Measurements from ENCODE around the gene PIK3C2A.
A peak's percentile ranks its signal among the peaks of the same experiment; 100 is the strongest.

The PIK3C2A gene

DNA sequence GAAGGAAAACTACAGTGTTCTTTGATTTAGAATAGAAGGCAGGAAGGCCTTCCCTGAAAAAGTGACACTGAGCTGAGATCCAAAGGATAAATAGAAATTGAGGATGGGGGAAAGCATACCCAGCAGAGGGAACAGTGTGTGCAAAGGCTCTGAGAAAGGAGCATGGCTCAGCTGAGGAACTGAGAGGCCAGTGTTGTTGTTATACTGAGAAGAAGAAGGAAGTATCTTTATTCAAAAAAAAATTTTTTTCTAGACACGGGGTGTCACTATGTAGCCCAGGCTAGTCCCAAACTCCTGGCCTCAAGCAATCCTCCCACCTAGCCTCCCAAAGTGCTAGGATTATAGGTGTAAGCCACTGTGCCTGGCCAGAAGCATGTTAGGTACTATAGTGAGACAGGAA, 3.5 kb upstream of the PIK3C2A start:
- no peak for DNase-seq (ENCODE audit: low spot score)

DNA sequence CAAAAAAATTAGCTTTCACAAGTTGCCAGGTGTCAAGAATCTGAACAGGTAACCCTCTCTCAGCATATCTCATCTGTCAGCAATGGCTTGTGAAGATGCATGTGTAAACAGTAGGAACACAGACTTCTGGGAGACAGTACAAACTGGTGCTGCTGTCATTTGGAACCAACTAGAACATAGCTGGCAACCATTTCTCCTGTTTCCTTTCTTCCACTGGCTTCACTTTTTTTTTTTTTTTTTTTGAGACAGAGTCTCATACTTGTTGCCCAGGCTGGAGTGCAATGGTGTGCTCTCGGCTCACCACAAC, 2.1 kb upstream of the PIK3C2A start:
- DNase-seq (ENCODE audit: low spot score): no peak

DNA sequence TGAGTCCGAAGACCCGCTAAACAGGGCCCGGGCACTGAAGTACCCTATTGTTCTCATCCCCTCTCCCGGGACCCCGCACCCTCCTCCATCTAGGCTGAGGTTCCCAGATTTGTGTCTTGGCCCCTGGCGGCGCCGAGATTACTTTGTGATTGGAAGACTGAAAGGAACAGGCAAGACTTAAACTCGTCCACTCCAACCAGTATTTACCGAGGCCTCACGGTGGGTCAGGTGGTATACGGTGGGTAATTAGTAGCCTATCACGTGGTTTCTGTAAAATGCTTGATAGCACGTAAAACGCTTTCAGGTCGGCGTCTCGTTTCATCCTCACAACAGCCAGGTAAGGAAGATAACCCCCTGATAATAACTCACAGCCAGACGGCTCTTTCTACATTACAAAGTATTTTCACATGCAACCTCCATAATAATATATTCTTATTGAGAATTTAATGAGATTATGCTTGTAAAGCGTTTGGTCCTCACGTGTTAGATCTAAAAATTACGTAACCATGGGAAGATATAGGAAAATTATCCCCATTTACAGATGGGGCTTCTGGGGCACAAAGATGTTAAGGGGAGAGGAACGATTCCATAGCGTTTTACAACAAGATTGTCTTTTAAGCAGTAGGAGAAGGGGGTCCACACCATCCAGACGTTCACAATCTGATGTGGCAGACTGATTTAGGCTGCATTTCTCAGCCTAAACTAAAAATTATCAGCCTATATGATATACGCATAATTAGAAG, 642 bp upstream of the PIK3C2A start:
- peak; percentile 86 for DNase-seq (ENCODE audit: low spot score)

- DNase-seq (ENCODE audit: low spot score): no peak
These were observed 1.3 kb downstream of the PIK3C2A start for GRCh38 chr11:17206463-17206862.

GRCh38 chr11:17197431-17197898, 10.3 kb downstream of the PIK3C2A start:
- DNase-seq (ENCODE audit: low spot score): no peak

GRCh38 chr11:17188675-17189074, 19.1 kb downstream of the PIK3C2A start:
- no peak for DNase-seq (ENCODE audit: low spot score)

DNA sequence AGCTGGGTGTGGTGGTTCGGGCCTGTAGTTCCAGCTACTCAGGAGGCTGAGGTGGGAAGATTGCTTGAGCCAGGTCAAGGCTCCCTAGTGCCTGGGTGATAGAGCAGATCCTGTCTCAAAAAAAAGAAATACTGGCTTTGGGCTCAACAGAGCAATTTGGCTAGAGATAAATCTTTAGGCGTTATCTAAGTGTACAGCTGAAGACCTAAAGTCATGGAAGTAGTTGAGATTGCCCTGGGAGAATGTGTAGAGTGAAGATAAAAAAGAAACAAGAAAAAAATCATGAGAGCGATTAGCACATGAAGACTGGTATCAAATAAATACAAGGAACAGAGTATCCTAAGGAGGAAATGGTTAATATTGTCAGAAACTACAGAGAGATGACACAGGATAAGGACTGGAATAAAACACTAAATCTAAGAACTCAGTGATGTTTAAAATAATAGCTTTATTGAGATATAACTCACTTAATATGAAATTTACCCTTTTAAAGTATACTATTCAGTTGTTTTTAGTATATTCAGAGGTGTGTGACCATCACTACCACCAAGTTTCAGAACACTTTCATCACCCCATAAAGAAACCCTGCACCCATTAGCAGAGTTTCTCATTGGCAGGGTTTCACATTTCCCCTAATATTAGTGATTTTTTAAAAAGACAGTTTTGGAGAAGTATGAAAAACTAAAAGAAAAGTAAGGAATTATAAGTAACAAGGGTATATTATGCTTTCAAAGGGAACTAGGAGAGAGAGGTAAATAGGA, 20.7 kb downstream of the PIK3C2A start:
- DNase-seq (ENCODE audit: low spot score): no peak

DNA sequence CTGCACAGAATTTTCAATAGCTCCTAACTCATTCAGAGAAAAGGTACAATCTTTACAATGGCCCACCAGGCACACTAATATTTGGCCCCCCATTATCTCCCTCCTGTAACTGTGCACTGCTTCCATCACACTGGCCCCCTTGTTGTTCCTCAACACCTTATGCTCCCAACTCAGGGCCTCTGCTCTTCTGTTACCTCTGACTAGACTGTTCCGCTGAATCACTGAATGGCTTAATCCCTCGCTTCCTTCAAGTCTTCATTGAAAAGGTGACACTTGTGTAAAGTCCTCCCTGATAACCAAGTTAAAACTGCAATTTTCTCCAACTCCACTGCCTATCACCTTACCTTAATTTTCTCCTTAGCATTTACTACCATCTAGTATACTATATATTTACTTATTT, 21.8 kb downstream of the PIK3C2A start:
- no peak for DNase-seq (ENCODE audit: low spot score)

DNA sequence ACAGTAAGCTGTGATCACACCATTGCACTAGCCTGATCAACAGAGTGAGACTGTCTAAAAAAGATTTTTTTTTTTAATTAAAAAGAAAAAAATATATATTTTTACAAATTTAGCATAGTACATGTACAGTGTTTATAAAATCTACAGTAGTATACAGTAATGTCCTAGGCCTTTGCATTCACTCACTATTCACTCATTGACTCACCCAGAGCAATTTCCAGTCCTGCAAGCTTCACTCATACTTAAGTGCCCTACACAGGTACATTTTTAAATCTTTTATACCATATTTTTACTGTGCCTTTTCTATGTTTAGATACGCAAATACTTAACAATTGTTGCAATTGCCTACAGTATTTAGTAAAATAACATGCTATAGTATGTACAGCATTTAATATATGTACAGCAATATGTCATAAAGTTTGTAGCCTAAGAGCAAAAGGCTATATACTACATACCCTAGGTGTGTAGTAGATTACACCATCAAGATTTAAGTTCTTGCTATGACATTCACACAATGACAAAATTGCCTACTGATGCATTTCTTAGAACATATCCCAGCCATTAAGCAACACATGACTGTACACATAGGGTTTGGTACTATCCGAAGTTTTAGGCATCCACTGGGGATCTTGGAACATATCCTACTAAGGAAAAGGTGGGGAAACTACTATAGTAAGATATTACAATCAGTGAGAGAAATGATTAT, 22.8 kb downstream of the PIK3C2A start:
- DNase-seq (ENCODE audit: low spot score): no peak

DNA sequence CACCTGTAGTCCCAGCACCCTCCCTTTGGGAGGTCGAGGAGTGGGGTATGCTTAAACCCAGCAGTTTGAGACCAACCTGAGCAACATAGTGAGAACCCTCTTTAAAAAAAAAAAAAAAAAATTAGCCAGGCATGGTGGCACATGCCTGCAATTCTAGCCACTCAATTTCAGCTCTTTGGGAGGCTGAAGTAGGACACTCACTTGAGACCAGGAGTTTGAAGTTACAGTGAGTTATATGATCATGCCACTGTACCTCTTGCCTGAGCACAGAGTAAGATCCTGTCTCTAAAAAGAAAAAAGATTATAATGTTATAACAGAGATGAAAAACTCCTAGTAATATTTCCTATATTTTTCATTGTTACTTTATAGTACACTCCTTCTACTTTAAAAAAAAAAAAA, 23.9 kb downstream of the PIK3C2A start:
- no peak for DNase-seq (ENCODE audit: low spot score)

GRCh38 chr11:17179970-17180369, 27.8 kb downstream of the PIK3C2A start:
- DNase-seq (ENCODE audit: low spot score): no peak

DNA sequence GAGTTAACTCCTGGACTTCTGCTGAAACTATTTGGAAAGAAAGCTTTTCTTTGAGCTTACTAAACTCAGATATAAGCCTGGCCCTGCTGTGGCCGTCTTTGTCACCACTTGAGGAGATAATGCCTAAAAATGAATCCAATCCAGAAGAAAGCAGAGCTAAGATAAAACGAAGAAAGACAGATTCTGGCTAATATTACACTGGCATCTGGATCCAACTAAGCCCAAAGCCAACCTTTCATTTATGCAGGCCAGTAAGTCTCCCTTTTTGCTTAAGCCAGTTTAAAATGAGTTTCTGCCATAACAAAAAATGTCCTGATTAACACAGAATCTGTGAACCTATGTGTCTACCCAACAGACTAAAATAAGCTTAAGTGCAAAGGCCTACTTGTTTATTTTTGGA, 34.5 kb downstream of the PIK3C2A start:
- no peak for DNase-seq (ENCODE audit: low spot score)

- no peak for DNase-seq (ENCODE audit: low spot score)
These were observed 35.9 kb downstream of the PIK3C2A start for GRCh38 chr11:17171916-17172315.

GRCh38 chr11:17171343-17171742, 36.4 kb downstream of the PIK3C2A start:
- DNase-seq (ENCODE audit: low spot score): no peak

- DNase-seq (ENCODE audit: low spot score): no peak
These were observed 37.9 kb downstream of the PIK3C2A start for GRCh38 chr11:17169876-17170275.

DNA sequence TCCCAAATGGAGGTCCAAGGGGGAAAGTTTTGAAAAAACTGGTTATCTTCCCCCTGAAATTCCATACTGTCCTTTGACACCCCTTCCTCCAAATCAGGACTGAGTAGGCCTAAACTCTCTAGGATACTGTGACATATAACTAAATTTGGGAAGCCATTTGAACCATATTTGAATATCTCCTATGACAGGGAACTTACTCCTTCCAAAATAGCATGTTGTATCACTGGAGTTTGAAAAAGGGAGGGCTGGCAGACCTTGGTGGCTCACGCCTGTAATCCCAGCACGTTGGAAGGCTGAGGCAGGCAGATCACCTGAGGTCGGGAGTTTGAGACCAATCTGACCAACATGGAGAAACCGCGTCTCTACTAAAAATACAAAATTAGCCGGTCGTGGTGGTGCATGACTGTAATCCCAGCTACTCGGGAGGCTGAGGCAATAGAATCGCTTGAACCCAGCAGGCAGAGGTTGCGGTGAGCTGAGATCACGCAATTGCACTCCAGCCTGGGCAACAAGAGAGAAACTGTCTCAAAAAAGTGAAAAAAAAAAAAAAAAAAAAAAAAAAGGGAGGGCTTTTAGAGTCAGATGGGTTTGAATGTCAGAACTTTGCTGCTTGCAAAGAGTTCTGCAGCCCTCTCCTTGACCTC, 42.4 kb downstream of the PIK3C2A start:
- DNase-seq (ENCODE audit: low spot score): no peak

DNA sequence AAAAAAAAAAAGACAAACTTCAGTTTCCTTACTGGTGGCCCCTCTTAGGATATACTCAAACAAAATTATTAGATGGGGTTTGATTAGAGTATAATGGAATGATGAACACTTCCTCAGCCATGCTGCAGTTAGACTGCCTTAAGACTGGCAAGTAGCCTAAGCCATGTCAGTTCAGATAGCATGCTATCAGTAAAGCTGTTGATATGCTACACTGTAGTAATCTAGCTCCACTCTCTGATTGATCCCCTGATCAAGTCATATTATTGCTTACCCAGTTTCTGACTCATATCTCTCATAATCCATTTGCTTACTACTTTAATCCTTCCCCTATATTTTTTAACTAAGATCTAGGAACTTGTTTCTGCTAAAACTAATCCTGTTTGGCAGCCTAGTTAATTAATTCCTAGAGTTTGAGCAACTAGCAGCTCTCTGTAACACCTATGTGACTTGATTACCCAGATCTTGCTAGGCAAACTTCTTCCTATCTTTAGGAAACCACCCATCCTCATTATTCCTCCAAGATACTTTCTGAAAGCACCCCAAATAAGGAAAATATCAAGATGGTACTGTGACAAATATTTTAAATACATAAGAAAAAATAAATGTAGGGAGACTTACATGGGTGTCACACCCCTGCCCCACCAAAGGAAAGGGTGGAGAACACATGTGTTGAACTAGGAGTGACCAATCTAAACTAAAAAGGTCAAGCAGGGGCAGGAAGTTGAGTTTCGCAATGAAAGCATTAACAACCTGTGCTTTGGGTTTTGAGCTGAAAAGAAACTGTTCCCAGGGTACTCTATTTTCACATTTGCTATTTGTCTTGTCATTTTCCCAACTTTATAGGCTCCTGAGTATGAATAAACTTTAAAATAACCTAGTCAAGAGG, 43.2 kb downstream of the PIK3C2A start:
- DNase-seq (ENCODE audit: low spot score): no peak

GRCh38 chr11:17163736-17164135, 44.0 kb downstream of the PIK3C2A start:
- DNase-seq (ENCODE audit: low spot score): no peak

- DNase-seq (ENCODE audit: low spot score): no peak
These were observed 44.5 kb downstream of the PIK3C2A start for GRCh38 chr11:17163291-17163690.

DNA sequence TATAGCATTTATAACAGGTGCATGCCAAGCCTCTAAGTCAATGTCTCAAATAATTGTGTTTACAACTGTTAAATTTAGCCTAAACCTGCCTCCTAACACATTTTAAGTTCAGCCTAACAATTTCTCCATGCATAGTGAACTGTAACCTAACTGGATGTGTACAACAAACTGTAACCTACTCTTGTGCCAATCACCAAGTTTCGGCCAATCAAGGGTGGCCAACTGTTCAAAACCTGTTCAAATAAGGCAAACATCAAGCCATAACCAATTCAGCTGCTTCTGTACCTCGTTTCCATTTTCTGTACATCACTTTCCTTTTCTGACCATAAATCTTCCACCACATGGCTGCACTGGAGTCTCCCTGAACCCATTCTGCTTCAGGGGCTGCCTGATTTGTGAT, 45.4 kb downstream of the PIK3C2A start:
- no peak for DNase-seq (ENCODE audit: low spot score)

DNA sequence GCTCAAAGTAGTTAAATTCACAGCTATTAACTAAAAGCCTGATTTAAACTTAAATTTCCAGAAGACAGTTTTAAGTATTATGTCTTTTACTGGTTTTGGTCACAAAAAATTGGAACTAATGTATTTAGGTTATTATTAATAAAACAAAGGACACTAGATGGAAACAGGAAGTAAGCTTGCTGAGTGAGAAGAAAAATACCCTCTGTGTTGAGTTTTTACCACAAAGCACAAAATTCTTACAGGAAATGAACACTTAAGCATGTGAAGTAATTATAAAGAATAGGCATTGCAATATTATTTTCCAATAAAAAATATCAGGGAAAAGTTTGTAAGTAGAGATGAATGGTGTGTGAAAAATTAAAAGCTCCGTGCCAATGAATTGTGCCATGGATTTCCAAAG, 46.3 kb downstream of the PIK3C2A start:
- DNase-seq (ENCODE audit: low spot score): no peak
